COR-L47 (cell line): ENCODE results near the gene DNAH8.
"Not testable (repeated sequence)": the region's sequence is repeated elsewhere in the genome, so short reads cannot be mapped to it uniquely, and the experiment has no call there.

Source experiments
- DNase-seq: peaks from one replicate; lab custom pipeline; 2025; lab: John Stamatoyannopoulos, UW

DNAH8 gene

DNA sequence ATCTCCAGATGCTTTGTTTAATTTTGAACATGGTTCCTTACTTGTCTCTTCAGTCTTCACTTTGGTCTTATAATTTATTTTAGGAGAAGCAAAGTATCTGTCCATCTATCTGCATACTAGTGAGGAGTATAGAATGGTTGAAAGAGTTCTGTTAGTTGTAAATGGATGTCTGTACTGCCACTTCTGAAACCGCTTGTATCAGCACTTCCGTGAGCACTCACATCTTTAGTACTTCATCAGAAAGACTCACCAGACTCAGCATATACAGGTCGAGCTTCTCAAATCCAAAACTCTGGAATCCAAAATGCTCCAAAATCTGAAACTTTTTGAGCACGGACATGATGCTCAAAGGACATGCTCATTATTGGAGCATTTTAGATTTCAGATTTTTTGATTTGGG, 191.5 kb downstream of the DNAH8 start:
- DNase-seq, result no peak

DNA sequence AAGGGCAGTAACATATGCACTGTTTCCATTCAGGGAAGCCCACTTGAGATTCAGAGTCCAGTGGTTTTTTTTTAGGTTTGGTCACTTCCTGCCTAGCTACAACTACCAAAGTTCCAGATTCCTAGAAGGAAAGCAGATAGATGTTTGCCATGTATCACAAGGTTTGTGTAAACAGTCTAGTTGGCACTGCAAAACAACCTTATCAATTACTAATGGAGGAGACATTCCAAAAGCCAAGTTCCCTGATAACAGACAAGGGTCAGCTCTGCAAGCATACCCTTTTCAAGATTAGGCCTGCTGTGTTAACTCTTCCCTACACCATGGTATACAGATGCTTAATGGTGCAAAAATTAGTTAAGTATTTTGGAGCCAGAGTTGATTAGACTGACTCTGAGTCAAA, 192.2 kb downstream of the DNAH8 start:
- DNase-seq, result no peak

DNA sequence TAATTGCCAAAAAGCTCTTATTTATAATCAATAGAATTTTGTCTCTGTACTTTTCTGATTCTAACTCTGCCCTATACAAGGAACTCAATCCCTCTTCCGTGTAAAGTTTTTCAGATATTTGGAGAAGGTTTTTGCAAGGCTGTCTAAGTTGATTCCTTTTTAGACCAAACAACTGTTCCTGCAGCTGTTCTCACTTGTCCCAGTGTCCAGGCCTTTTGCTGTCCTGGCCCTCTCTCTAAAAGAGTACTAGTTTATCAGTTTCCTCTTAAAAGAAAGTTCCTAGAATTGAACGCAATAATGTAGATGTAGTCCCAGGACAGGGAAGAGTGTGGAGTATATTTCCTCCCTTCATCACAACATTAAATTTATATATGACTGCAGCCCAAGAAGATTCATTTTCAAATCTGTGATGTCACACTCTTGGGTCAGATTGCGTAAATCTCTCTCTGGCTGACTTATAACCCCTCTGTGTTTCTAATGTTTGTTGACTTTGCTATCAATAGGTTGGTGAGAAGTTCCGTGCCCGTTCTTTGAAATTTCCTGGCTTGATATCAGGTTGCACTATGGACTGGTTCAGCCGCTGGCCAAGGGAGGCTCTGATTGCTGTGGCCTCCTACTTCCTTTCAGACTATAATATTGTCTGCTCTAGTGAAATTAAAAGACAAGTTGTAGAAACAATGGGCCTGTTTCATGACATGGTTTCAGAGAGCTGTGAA, 194.1 kb downstream of the DNAH8 start:
- DNase-seq, result no peak

DNA sequence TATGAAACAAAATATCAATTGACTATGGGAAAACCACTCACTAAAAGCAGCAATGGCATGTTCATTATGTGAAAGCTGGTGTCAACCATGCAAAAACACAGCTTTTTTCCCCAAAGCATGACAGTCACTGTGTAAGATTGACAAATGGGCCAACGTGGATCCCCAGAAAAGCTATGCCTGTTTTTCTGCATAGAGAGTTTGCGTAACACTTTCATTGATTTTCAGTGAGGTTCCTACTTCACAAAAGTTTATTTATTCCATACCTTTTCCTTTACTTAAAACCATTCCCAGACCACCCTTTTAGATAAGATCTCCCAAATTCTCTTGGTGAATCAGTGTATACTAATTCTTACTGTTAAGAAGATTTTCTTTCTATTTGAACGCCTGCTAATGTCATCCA, 195.1 kb downstream of the DNAH8 start:
- DNase-seq, result no peak

DNA sequence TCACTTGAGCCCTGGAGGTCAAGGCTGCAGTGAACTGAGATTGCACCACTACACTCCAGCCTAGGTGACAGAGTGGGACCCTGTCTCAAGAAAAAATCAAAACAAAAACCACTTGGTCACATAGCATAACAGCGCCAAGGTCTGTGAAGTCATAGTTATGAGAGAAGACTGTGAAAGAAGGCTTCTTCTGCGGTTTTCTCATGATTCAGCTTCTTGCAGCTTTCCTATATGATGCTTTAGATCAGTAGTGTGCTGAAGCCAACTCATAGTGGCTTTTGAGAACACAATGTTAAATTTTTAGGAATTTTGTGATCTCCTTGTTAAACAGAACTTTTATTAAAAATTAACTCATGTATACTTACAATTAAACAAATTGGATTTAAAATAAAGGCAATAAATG, 197.3 kb downstream of the DNAH8 start:
- DNase-seq, result no peak

DNA sequence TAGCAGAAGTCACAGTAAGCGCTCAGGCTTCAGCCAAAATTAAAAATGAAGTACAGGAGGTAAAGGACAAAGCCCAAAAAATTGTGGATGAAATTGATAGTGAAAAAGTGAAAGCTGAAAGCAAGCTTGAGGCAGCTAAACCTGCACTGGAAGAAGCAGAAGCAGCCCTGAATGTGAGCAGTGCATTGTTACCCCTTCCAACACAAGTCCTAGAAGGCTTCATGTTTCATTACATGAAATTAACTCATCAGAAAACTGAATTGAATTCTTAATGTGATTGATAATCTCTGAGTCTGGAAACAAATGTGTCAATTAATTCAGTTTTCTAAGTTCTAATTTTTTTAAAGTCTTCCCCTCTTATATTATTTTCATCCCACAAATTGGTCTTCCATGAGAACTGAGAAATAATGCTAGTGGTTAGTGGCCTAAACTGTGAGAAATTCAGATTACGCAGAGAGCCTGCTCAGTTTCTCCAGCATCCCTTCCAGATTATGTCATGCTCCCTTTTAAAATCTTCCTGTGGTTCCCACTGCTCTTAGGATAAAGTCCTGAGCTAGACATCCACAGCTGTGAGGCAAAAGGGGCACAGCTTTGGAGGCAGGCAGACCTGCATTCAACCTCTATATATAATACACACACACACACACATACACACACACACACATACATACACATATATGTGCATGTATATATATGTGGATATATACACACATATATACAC, 200.3 kb downstream of the DNAH8 start:
- DNase-seq, result no peak

DNA sequence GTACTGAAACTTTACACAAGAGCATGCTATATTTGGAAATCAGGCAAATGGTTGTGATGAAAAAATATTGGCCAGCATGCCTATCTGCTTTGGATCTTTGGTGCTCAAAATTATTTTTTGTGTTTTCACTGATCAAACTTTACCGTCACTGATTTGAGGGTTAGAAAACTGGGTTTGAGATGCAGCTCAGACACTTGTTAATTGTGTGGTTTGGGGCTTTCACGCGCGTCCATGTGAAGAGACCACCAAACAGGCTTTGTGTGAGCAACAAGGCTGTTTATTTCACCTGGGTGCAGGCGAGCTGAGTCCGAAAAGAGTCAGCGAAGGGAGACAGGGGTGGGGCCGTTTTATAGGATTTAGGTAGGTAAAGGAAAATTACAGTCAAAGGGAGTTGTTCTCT, 206.4 kb downstream of the DNAH8 start:
- DNase-seq, result not testable (repeated sequence)

DNA sequence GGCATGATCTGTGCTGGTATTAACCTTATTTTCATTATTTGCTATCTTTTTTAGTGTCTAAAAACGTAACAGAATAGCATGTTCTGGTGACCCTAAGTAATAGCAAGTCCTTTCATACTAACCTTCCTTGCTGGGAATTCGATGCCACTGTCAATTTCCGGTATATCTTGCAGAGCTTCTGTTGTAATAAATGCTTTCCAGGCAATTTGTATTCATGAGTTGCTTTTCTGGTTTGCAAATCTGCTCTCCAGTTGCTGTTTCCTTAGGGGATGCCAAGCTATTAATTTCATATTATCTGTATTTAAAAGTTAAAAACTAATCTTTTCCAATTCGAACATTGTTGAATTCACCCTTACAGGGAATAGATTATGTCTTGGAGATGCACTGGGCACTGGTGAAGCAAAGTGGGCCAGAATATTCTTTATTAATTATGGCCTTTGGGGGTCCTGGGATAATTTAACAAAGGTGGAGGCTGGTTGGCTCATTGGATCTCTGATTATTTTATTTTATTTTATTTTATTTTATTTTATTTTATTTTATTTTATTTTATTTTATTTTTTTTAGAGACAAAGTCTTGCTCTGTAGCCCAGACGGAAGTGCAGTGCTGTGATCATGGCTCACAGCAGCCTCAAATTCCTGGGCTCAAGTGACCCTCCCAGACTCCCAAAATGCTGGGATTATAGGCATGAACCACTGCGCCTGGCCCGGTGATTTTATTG, 209.8 kb downstream of the DNAH8 start:
- no peak for DNase-seq

DNA sequence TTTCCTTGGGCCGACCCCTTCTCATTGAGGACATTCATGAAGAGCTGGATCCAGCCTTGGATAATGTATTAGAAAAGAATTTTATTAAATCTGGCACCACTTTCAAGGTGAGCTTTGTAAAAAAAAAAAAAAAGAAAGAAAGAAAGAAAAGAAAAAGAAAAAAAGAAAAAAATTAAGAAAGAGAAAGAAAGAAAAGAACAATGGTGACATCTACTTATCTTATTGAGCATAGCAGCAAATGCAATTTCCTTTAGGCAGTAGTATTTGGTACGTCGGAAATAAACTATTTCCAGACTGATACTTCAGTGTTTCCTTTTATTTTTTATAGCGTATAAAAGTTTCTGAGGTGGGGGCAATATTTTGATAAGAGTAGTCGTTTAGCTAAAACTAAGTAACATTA, 214.4 kb downstream of the DNAH8 start:
- no peak for DNase-seq

DNA sequence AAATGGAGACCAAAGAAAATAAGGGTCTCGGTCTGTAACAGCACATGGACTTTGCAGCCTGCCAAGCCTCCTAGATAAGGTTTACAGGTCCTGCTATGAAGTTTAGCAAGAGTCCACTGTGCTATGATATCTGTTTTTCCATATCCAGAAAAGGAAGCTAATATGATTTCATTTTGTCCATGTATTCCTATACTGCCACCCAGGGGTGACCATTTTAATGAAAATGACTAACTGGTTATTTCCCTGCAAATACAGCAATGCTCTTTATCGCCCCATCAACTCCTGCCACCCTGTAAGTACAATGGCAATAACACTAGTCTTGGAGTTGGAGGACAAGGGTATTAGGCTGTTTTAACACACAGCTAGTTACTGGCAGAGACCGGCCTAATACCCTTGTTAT, 218.3 kb downstream of the DNAH8 start:
- DNase-seq, result peak; percentile 20

DNA sequence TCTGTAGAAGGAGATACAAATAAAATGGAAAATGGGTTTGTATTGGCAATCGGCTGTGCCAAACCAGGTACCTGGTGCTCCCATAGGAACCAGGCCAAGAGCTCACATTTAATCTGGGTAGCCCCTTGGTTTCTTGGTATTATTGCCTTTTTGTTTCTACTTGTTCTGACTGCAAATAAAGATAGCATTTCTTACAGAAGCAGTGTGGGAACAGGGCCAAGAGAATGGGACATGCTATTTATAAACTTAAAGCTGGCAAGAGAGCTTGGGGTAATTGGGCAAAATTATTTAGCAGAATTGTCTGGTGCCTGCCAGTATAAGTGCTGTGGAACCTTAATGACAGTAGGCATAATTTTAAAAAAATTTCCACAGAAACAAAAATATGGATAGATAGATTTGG, 219.9 kb downstream of the DNAH8 start:
- peak; percentile 65 for DNase-seq

DNA sequence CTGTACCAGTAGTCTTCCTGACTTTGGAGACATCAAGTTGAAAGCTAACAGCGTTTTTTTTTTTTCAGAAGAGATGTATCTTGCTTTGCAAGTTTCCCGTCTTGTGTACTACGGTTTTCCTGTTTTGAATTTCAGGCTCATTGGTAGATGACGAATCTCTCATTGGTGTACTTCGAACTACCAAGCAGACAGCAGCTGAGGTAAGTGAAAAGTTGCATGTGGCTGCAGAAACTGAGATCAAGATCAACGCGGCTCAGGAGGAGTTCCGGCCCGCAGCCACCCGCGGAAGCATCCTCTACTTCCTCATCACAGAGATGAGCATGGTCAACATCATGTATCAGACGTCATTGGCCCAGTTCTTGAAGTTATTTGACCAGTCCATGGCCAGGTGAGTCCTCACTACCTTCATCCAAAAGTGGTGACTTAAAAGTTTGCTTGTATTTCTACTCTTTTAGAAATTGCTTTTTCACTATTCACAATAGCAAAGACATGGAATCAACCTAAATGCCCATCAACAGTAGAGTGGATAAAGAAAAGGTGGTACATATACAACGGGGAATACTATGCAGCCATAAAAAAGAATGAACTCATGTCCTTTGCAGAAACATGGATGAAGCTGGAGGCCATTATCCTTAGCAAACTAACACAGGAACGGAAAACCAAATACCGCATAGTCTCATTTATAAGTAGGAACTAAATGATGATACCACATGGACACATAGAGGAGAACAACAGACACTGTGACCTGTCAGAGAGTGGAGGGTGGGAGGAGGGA, 222.9 kb downstream of the DNAH8 start:
- no peak for DNase-seq

DNA sequence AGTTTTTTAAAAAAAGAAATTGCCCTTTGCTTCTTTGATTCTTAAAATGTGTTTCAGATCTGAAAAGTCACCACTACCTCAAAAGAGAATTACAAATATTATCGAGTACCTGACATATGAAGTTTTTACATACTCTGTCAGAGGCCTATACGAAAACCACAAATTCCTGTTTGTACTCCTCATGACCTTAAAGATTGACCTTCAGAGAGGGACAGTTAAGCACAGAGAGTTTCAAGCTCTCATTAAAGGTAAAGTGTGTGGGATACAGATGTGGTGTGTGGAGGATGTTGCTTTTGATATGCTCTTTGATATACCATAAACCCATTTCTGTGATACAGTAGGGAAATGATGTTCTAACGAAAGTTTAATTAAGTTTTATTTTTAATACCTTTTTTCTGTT, 223.6 kb downstream of the DNAH8 start:
- DNase-seq, result no peak

DNA sequence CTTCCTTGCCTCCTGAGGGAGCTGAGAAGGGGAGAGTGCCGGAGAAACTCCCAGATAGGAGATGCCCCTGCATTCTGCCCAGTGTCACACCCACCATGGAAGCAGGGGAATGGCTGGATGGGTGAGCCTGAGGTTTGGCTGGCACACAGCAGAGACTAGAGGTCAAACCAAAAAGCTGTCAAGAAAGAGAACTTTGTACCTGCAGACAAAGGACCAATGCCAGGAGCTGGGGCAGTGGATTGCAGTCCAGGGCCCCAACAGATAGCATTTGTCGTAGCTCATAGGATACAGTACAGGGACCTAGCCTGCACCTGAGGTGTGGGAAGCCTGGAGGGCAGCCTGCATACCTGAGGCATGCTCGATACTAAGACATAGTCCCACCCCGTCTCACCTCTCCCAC, 227.3 kb downstream of the DNAH8 start:
- no peak for DNase-seq

DNA sequence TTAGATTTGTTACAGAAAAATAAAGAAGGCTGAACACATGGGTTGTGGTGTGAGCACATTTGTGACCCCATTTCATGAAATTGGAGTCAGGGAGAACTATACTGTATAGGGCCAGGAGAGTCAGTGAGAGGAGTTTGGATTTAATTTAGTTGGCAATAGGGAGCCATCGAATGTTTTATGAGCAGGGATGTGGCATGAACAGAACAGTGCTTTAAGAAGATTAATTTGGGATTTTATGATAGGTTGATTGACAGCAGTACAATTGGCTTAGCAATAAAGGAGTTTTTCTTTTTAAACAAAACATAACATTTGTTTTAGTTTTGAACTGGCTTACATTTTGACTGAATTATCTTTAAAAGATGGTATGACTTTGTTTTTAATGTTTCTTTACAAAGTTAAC, 227.9 kb downstream of the DNAH8 start:
- no peak for DNase-seq

DNA sequence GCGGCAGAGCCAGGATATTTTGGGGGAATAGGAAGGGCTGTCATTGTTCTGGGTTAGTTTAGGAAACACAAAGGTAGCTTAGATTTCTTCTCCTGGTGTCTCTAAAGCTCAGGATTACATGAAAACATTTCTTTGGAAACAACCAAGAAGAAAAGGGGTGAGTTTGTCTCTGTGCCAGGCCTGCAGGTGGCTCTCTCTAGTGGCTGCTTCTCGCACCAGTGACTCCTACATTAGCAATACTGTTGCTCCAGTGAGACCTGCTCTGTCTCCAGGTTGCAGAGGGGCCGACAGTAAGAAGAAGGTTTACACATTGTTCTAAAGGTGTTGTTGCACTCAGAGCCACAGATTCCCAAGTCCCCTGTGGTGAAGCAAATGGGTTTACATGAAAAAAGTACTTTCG, 228.9 kb downstream of the DNAH8 start:
- no peak for DNase-seq

DNA sequence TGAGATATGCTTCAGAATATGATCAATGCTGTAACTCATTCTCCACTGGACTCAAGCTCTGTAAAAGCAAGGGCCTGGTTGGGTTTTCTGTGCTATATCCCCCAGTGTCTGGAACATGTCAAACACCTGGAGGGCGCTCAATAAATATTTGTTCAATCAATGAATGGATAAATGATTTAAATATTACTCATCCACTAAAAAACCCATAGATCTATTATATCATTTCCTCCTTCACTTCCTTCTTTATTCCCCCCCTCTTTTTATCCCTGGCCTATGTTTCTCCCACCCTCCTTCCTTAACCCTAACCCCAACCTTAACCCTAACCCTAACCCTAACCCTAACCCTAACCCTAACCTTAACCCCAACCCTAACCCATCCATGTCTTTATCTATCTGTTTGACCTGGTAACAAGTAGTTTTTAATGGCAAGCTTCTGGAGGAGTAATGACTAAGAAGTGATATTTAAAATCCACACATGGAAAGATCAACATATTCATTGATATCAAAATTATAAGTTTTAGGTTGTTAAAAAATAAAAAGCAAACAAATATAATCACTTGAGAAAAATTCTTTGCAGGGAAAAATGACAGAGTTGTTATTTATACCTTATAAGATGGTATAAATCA, 229.7 kb downstream of the DNAH8 start:
- no peak for DNase-seq

DNA sequence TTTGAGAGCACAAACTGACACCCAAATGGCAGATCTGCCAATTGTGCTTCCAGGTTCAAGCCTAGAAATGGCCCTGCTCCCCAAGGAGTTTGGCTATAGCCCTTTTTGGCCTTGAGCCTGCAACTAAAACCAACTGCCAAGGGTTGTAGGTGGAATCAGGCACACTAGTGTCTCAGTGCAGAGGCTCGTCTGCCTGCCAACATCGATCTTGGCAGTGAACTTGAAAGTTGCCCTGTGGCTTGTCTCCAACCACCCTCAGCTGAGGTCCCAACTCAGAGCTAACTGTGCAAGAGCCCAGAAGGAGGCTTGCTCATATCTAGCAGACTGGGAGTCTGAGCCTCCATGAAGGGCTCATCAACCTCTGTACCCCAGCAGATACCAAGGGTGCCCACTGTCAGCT, 240.8 kb downstream of the DNAH8 start:
- no peak for DNase-seq

DNA sequence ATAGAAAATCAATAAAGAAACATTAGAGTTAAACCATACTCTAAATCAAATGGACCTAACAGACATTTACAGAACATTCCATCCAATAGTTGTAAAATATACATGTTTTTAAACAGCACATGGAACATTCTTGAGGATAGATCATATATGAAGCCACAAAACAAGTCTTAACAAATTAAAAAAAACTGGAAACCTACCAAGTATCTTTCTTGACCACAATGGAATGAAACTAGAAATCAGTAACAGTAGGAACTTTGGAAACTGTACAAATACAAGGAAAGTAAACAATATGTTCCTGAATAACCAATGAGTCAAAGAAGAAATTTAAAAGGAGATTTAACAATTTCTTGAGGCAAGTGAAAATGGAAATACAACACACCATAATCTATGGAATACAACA, 242.3 kb downstream of the DNAH8 start:
- DNase-seq, result no peak

DNA sequence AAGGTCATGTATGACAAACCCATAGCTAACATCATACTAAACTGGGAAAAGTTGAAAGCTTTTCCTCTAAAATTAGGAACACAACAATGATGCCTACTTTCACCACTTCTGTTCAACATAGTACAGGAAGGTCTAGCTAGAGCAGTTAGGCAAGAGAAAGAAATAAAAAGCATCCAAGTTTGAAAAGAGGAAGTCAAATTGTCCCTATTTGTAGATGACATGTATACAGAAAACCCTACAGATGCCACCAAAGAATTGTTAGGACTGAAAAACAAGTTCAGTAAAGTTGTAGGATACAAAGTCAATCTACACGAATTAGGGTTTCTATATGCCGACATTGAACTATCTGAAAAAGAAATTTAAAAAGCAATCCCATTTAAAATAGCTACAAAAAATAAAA, 244.0 kb downstream of the DNAH8 start:
- DNase-seq, result no peak

DNA sequence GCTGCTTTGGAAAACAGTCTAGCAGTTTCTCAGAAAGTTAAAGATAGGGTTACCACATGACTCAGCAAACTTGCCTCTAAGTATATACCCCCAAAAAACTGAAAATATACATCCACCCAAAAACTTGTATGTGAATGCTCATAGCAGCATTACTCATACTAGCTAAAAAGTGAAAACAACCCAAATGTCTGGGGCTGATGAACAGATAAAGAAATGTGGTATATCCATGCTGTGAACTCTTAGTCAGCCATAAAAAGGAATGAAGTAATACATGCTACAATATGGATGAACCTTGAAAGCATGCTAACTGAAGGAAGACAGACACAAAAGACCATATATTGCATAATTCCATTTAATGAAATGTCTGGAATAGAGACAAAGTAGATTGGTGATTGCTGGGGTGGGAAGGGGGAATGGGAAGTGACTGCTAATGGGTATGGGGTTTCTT, 253.6 kb downstream of the DNAH8 start:
- DNase-seq, result no peak
